ENCODE measurements around the gene MASP1.

Gene MASP1

GRCh38 chr3:187193181-187193580, 98.4 kb downstream of the MASP1 start:
- TF ChIP-seq OSR1 (CRISPR knock-in tag; IDR thresholded peaks at IDR 0.05) (no peak), GLIS3 (CRISPR knock-in tag; IDR thresholded peaks at IDR 0.05) (no peak), SNAI2 (CRISPR knock-in tag; IDR thresholded peaks at IDR 0.05) (no peak), TOX (CRISPR knock-in tag; IDR thresholded peaks at IDR 0.05; ENCODE audit: borderline replicate concordance) (no peak)
- TF ChIP-seq, protein P1, sequence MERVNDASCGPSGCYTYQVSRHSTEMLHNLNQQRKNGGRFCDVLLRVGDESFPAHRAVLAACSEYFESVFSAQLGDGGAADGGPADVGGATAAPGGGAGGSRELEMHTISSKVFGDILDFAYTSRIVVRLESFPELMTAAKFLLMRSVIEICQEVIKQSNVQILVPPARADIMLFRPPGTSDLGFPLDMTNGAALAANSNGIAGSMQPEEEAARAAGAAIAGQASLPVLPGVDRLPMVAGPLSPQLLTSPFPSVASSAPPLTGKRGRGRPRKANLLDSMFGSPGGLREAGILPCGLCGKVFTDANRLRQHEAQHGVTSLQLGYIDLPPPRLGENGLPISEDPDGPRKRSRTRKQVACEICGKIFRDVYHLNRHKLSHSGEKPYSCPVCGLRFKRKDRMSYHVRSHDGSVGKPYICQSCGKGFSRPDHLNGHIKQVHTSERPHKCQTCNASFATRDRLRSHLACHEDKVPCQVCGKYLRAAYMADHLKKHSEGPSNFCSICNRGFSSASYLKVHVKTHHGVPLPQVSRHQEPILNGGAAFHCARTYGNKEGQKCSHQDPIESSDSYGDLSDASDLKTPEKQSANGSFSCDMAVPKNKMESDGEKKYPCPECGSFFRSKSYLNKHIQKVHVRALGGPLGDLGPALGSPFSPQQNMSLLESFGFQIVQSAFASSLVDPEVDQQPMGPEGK (CRISPR knock-in tag; IDR thresholded peaks at IDR 0.05; ENCODE audit: borderline replicate concordance): no peak
- no peak for ATAC-seq

DNA sequence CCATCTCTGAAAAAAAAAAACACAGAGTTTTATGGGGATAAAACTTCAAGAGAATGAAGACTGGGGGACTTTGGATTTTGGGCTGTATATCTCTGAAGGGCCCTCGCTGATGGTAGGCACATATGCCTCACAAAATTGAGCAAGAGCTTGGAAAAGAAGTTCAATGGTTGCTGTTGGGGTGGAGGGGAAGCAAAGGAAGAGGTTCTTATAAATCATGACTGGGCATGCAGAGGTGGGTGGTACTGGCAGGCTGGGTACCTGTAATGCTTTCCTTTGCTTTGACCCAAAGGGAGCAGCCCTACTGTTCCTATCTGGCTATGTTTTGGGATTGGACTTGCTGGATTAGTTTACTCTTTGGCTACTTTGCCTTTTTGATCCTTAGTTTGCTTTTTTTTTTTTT, 100.3 kb downstream of the MASP1 start:
- no peak for TF ChIP-seq ESRRG (CRISPR knock-in tag; IDR thresholded peaks at IDR 0.05)
- TF ChIP-seq ZFP30 (CRISPR knock-in tag; IDR thresholded peaks at IDR 0.05): no peak
- no peak for TF ChIP-seq ZNF8 (CRISPR knock-in tag; IDR thresholded peaks at IDR 0.05)
- no peak for TF ChIP-seq ZNF565 (CRISPR knock-in tag; conservative IDR thresholded peaks at IDR 0.05; ENCODE audit: low read depth)
- TF ChIP-seq ZC3H10 (CRISPR knock-in tag; IDR thresholded peaks at IDR 0.05): no peak
- TF ChIP-seq RARB (CRISPR knock-in tag; IDR thresholded peaks at IDR 0.05): no peak
- TF ChIP-seq, protein P2, sequence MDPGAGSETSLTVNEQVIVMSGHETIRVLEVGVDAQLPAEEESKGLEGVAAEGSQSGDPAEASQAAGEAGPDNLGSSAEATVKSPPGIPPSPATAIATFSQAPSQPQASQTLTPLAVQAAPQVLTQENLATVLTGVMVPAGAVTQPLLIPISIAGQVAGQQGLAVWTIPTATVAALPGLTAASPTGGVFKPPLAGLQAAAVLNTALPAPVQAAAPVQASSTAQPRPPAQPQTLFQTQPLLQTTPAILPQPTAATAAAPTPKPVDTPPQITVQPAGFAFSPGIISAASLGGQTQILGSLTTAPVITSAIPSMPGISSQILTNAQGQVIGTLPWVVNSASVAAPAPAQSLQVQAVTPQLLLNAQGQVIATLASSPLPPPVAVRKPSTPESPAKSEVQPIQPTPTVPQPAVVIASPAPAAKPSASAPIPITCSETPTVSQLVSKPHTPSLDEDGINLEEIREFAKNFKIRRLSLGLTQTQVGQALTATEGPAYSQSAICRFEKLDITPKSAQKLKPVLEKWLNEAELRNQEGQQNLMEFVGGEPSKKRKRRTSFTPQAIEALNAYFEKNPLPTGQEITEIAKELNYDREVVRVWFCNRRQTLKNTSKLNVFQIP (CRISPR knock-in tag; IDR thresholded peaks at IDR 0.05; ENCODE audit: borderline replicate concordance, low read depth): no peak
- TF ChIP-seq PPARA (CRISPR knock-in tag; IDR thresholded peaks at IDR 0.05; ENCODE audit: borderline replicate concordance): no peak
- TF ChIP-seq OSR1 (CRISPR knock-in tag; IDR thresholded peaks at IDR 0.05): no peak
- no peak for TF ChIP-seq CSRNP3 (CRISPR knock-in tag; IDR thresholded peaks at IDR 0.05)
- no peak for TF ChIP-seq CSDC2 (CRISPR knock-in tag; IDR thresholded peaks at IDR 0.05)
- TF ChIP-seq, protein P3, sequence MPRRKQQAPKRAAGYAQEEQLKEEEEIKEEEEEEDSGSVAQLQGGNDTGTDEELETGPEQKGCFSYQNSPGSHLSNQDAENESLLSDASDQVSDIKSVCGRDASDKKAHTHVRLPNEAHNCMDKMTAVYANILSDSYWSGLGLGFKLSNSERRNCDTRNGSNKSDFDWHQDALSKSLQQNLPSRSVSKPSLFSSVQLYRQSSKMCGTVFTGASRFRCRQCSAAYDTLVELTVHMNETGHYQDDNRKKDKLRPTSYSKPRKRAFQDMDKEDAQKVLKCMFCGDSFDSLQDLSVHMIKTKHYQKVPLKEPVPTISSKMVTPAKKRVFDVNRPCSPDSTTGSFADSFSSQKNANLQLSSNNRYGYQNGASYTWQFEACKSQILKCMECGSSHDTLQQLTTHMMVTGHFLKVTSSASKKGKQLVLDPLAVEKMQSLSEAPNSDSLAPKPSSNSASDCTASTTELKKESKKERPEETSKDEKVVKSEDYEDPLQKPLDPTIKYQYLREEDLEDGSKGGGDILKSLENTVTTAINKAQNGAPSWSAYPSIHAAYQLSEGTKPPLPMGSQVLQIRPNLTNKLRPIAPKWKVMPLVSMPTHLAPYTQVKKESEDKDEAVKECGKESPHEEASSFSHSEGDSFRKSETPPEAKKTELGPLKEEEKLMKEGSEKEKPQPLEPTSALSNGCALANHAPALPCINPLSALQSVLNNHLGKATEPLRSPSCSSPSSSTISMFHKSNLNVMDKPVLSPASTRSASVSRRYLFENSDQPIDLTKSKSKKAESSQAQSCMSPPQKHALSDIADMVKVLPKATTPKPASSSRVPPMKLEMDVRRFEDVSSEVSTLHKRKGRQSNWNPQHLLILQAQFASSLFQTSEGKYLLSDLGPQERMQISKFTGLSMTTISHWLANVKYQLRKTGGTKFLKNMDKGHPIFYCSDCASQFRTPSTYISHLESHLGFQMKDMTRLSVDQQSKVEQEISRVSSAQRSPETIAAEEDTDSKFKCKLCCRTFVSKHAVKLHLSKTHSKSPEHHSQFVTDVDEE (CRISPR knock-in tag; IDR thresholded peaks at IDR 0.05): no peak
- no peak for TF ChIP-seq GLIS3 (CRISPR knock-in tag; IDR thresholded peaks at IDR 0.05)
- no peak for ATAC-seq

GRCh38 chr3:187188931-187189330, 102.6 kb downstream of the MASP1 start:
- TF ChIP-seq, protein P2 (CRISPR knock-in tag; IDR thresholded peaks at IDR 0.05; ENCODE audit: borderline replicate concordance, low read depth): no peak
- TF ChIP-seq TCF4 (CRISPR knock-in tag; IDR thresholded peaks at IDR 0.05; ENCODE audit: borderline replicate concordance): no peak
- TF ChIP-seq ZNF565 (CRISPR knock-in tag; conservative IDR thresholded peaks at IDR 0.05; ENCODE audit: low read depth): no peak
- TF ChIP-seq ZNF8 (CRISPR knock-in tag; IDR thresholded peaks at IDR 0.05): no peak
- TF ChIP-seq SNAI2 (CRISPR knock-in tag; IDR thresholded peaks at IDR 0.05): no peak
- TF ChIP-seq ZC3H10 (CRISPR knock-in tag; IDR thresholded peaks at IDR 0.05): no peak
- TF ChIP-seq OSR1 (CRISPR knock-in tag; IDR thresholded peaks at IDR 0.05): no peak
- no peak for TF ChIP-seq ZNF70 (CRISPR knock-in tag; IDR thresholded peaks at IDR 0.05)
- no peak for TF ChIP-seq ZFP30 (CRISPR knock-in tag; IDR thresholded peaks at IDR 0.05)
- TF ChIP-seq, protein P3 (CRISPR knock-in tag; IDR thresholded peaks at IDR 0.05): no peak
- no peak for TF ChIP-seq GLIS3 (CRISPR knock-in tag; IDR thresholded peaks at IDR 0.05)
- TF ChIP-seq, protein P1 (CRISPR knock-in tag; IDR thresholded peaks at IDR 0.05; ENCODE audit: borderline replicate concordance): no peak
- TF ChIP-seq ZFP3 (CRISPR knock-in tag; IDR thresholded peaks at IDR 0.05): no peak
- no peak for TF ChIP-seq CSDC2 (CRISPR knock-in tag; IDR thresholded peaks at IDR 0.05)
- no peak for TF ChIP-seq TOX (CRISPR knock-in tag; IDR thresholded peaks at IDR 0.05; ENCODE audit: borderline replicate concordance)
- ATAC-seq: no peak

Measured in SK-N-SH treated with all-trans-retinoic acid at 6 μM for 48 hours (cell line).